Adrenal gland (tissue), 12 donors: Measurements from ENCODE around the gene KRT25. TPM values are rescaled to one million over a fixed set of nuclear protein-coding genes. Genes with fewer than 3 reads are reported as not detected.
"Not testable (repeated sequence)": the region's sequence is repeated elsewhere in the genome, so short reads cannot be mapped to it uniquely, and the experiment has no call there.

ENCODE experiments used
- DNase-seq, 7 donors: peaks; one replicate each; pipeline ENCODE4 v3.0.0-alpha.2; 2019 to 2020
- H3K27ac ChIP-seq, 5 donors: fragments of 200-600 bp; sonication (generic) in 4 of 5; 1 replicate in 3 of 5; 2 replicates in 2 of 5; pipeline versions ENCODE4 v1.5.1 to v1.8.0; 2016 to 2020; ENCODE audit warnings: mild to moderate bottlenecking in 1 of 5
- H3K27me3 ChIP-seq: fragments of 200-600 bp; 2 replicates; pipeline ENCODE4 v1.8.0; 2021
- H3K36me3 ChIP-seq, 2 donors: fragments of 200-600 bp; replicated peaks in 1 of 2; 1 replicate in 1 of 2; 2 replicates in 1 of 2; pipeline versions ENCODE4 v1.5.1 to v1.8.0; 2018 to 2022
- H3K4me1 ChIP-seq, 2 donors: fragments of 200-600 bp; replicated peaks in 1 of 2; 1 replicate in 1 of 2; 2 replicates in 1 of 2; pipeline versions ENCODE4 v1.5.1 to v1.8.0; 2018 to 2021
- H3K4me3 ChIP-seq, 4 donors: fragments of 200-600 bp; sonication (generic) in 3 of 4; one replicate each; pipeline ENCODE4 v1.5.1; 2016 to 2018
- H3K9me3 ChIP-seq, 3 donors: fragments of 200-600 bp; sonication (generic) in 1 of 3; replicated peaks in 1 of 3; 1 replicate in 2 of 3; 2 replicates in 1 of 3; pipeline versions ENCODE4 v1.5.1 to v1.8.0; 2016 to 2021
- POLR2A ChIP-seq, 2 donors: fragments of 450-650 bp; IDR thresholded peaks; one replicate each; pipeline ENCODE4 v1.6.1; 2017; ENCODE audit warnings: antibody characterized with exemption in 2 of 2, mild to moderate bottlenecking in 2 of 2, moderate library complexity in 1 of 2
- WGBS, 4 donors: extraction: QIAGEN DNeasy Blood & Tissue Kit in 2 of 4; methylation state at CpG; one replicate each; pipeline versions ENCODE4 v1.1.5 to v1.1.7; 2013 to 2017; 5-methylcytosine and 5-hydroxymethylcytosine counted together
- intact Hi-C, 2 donors: fragments of 100-400 bp; cut with DNase I; formaldehyde crosslinking; loops; one replicate each; pipeline versions ENCODE4 v1.14.1 to v1.15.0; 2022 to 2023
- polyA plus RNA-seq, 3 donors: library from polyadenylated mRNA; stranded (reverse); fragments of 200-250 nt in 2 of 3; fragments of 350-450 nt in 1 of 3; fragmentation: Illumina TruSeq in 1 of 3; extraction: RNeasy Lipid Tissue Mini Kit (QIAGEN cat#74804) in 1 of 3; gene quantifications; one replicate each; pipeline ENCODE4 v1.2.3, GENCODE V29; 2013 to 2014
- total RNA-seq, 9 donors: library from RNA; depleted of rRNA in 4 of 9; stranded (reverse); fragments of >200 nt in 4 of 9; fragments of 120-200 nt in 1 of 9; fragmentation: NEBNext Ultra II Directional in 1 of 9; extraction: Animal tissue kit (Norgen Biotek cat#: 25700) in 1 of 9; gene quantifications; one replicate each; pipeline versions ENCODE4 v1.1.0 to v1.2.4, GENCODE V29; 2013 to 2023
- TF ChIP-seq, protein P1 (sequence below), 6 experiments: fragments of 450-650 bp in 4 of 6; fragments of 200-600 bp in 2 of 6; sonication (generic) in 1 of 6; IDR thresholded peaks; 1 replicate in 5 of 6; 2 replicates in 1 of 6; pipeline versions ENCODE4 v1.5.1 to v1.8.0; 2016 to 2021; ENCODE audit warnings: antibody characterized with exemption in 6 of 6, mild to moderate bottlenecking in 2 of 6, moderate library complexity in 1 of 6
- donor health status: healthy with polysubstance abuse.
- donor health status: Bipolar disorder and iron deficiency.
- donor health status: DM: yes; HTN: yes; CAD: no.
- donor health status: DM: no; HTN: no; CAD: no.
- donor health status: DM: no; HTN: no; CAD: no.
- donor health status: DM: yes; HTN: yes; CAD: no.

Gene KRT25
- total and polyA plus RNA-seq, 12 donors, result not detected

DNA sequence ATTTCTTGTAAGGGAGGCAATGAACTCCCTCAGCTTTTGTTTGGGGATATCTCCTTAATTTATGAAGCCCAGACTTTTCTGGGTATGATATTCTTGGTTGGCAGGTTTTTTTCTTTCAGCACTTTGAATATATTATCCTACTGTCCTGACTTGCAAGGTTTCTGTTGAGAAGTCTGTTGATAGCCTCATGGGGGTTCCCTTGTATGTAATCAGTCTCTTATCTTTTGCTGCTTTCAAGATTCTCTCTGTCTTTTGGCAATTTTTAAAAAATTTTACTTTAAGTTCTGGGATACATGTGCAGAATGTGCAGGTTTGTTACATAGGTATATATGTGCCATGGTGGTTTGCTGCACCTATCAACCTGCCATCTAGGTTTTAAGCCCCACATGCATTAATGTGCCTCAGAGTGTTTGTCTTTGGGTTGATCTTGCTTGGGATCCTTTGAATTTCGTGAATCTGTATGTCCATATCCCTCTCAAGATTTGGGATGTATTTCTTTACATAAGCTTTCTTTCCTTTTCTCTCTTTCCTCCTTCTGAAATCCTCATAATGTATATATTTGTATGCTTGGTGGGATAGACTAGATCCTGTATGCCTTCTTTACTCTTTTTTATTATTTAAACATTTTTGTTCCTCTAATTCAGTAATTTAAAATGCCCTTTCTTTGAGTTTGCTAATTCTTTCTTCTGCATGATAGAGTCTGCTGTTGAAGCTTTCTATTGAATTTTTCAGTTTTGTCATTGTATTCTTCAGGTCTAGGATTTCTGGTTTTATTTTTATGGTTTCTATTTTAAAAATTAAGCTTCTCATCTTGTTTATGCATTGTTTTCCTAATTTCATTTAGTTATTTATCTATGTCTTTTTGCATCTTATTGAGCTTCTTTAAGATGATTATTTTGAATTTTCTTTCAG is 5.2 kb upstream of the KRT25 start:
- peaks cover 0 to 17% (median 0%) of the 10 kb centered on the region in 3 donors for H3K9me3 ChIP-seq

DNA sequence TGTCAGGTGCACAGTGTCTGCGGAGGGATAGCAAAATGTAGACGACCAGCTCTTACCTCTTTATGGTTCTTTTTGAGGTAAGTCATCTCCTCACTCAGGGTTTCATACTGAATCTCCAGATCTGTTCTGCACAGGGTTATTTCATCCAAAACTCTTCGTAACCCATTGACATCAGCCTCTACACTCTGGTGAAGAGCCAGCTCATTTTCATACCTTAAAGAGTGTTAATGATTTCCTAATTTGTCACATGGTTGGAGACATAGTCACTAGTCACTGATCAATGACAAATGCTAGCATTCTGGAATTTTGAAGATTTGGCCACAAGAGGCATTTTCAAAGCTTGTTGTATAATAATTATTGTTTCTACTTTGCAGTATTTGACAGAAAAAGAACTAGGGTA is 1.3 kb downstream of the KRT25 start:
- Histone ChIP-seq H3K27me3 (peaks cover 13% of the 10 kb centered on the region), H3K4me3 (no peak overlapping the region), H3K4me1 (no peaks in the 10 kb centered on the region), H3K9me3 (no peaks in the 10 kb centered on the region), H3K27ac (no peak overlapping the region), H3K36me3 (no peaks in the 10 kb centered on the region)
- 66 to 88% (median 83%) methylated on average over 3 of the region's 3 CpGs for WGBS, 4 donors
- TF ChIP-seq POLR2A (IDR thresholded peaks at IDR 0.05), result no peak
- TF ChIP-seq, protein P1, sequence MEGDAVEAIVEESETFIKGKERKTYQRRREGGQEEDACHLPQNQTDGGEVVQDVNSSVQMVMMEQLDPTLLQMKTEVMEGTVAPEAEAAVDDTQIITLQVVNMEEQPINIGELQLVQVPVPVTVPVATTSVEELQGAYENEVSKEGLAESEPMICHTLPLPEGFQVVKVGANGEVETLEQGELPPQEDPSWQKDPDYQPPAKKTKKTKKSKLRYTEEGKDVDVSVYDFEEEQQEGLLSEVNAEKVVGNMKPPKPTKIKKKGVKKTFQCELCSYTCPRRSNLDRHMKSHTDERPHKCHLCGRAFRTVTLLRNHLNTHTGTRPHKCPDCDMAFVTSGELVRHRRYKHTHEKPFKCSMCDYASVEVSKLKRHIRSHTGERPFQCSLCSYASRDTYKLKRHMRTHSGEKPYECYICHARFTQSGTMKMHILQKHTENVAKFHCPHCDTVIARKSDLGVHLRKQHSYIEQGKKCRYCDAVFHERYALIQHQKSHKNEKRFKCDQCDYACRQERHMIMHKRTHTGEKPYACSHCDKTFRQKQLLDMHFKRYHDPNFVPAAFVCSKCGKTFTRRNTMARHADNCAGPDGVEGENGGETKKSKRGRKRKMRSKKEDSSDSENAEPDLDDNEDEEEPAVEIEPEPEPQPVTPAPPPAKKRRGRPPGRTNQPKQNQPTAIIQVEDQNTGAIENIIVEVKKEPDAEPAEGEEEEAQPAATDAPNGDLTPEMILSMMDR (IDR thresholded peaks at IDR 0.05), result no peak
- no peak for DNase-seq
- intact Hi-C loops, result no loop called here

More for the DNA sequence above, 5.2 kb upstream of the KRT25 start:
- no peak for TF ChIP-seq POLR2A (IDR thresholded peaks at IDR 0.05)
- TF ChIP-seq, protein P1 (IDR thresholded peaks at IDR 0.05), result no peak
- intact Hi-C loops, result no loop called here
- Histone ChIP-seq H3K4me1 (no peaks in the 10 kb centered on the region), H3K27me3 (peaks cover 7% of the 10 kb centered on the region), H3K4me3 (no peak overlapping the region), H3K36me3 (no peaks in the 10 kb centered on the region), H3K27ac (no peak overlapping the region)
- DNase-seq, result no peak
- WGBS, 4 donors, result 15 to 33% (median 16%) methylated on average over 1 of the region's 1 CpG

DNA sequence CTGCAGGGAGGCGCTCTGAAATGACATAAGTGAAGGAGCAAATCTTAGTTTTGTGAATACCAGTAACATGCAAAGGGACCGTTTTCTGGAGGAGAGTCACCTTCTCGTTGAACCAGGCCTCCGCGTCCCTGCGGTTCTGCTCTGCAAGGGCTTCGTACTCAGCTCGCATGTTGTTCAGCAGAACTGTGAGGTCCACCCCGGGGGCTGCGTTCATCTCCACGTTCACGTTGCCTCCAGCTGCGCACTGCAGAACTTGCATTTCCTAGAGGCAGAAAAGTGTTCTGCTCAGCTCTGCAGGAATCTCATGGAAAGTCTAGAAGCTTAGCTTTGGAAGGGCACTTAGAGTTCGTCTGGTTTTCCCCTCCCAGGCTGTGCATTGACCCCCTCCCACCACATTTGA is 4.1 kb downstream of the KRT25 start:
- WGBS, 4 donors, result 77 to 80% (median 78%) methylated on average over 12 to 14 of the region's 14 CpGs
- Histone ChIP-seq H3K36me3 (no peaks in the 10 kb centered on the region), H3K27me3 (peaks cover 15% of the 10 kb centered on the region), H3K27ac (no peak overlapping the region), H3K4me1 (no peaks in the 10 kb centered on the region), H3K4me3 (no peak overlapping the region), H3K9me3 (no peaks in the 10 kb centered on the region)
- intact Hi-C loops, result no loop called here
- TF ChIP-seq POLR2A (IDR thresholded peaks at IDR 0.05), result no peak
- TF ChIP-seq, protein P1 (IDR thresholded peaks at IDR 0.05), result no peak
- no peak for DNase-seq

DNA sequence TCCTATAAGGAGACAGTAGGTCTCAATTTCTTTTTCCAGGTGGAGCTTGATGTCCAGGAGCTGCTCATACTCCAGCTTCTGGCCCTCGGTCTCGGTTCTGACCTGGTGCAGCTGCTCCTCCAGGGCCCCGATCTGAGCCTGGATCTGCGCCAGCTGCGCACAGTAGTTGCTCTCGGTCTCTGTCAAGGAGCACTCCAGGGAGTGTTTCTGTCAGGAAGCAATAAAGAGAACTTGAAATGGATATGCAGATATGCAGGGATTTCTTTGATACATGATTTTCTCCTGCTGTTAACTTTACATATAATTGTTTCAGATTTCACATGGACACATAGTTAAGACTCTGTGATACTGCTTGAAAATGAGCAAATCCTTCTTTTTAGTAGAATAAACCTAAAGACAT is 4.7 kb downstream of the KRT25 start:
- Histone ChIP-seq H3K9me3 (no peaks in the 10 kb centered on the region), H3K36me3 (no peaks in the 10 kb centered on the region), H3K27me3 (peaks cover 15% of the 10 kb centered on the region), H3K4me1 (no peaks in the 10 kb centered on the region), H3K4me3 (no peak overlapping the region), H3K27ac (no peak overlapping the region)
- DNase-seq, result no peak
- TF ChIP-seq, protein P1 (IDR thresholded peaks at IDR 0.05), result no peak
- no peak for TF ChIP-seq POLR2A (IDR thresholded peaks at IDR 0.05)
- WGBS, 4 donors, result 81 to 86% (median 82%) methylated on average over 6 of the region's 6 CpGs
- intact Hi-C loops, result no loop called here

DNA sequence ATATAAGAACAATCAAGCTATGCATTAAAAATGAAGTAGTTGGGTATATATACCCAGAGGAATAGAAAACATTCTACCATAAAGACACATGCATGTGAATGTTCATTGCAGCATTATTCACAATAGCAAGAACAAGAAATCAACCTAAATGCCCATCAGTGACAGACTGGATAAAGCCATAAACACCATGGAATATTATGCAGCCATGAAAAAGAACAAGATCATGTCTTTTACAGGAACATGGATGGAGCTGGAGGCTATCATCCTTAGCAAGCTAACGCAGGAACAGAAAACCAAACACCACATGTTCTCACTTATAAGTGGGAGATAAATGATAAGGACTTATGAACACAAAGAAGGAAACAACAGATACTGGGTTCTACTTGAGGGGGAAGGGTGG is 6.5 kb downstream of the KRT25 start:
- H3K9me3 ChIP-seq, H3K4me3 ChIP-seq, intact Hi-C loops, H3K36me3 ChIP-seq, DNase-seq, H3K4me1 ChIP-seq, H3K27ac ChIP-seq: not testable (repeated sequence)
- WGBS, 4 donors, result 59 to 76% (median 66%) methylated on average over 1 of the region's 1 CpG
- H3K27me3 ChIP-seq, result peaks cover 15% of the 10 kb centered on the region
